GM13977 (cell line): ENCODE data around the gene CCDC27.

Experiments
- DNase-seq: peaks from one replicate; pipeline ENCODE4 v3.0.0; 2012; ENCODE audit warnings: low spot score
- CTCF ChIP-seq: IDR thresholded peaks from 2 replicates; pipeline ENCODE4 v1.5.1; 2012; ENCODE audit warnings: mild to moderate bottlenecking, control low read depth; ENCODE audit not compliant: insufficient read depth; ENCODE audit errors: extremely low read depth, missing control alignments
- in situ Hi-C: fragments of 300-500 bp; cut with MboI; formaldehyde crosslinking; loops from one replicate; pipeline ENCODE4 v1.12.0; 2022; ENCODE audit warnings: low sequenced_read_pairs, low pct_unique_long_range_greater_than_20kb, mixed read lengths, inconsistent platforms; ENCODE audit not compliant: unreplicated experiment

CCDC27 gene

GRCh38 chr1:3752400-3752945, at the start of gene CCDC27:
CCDC27 (plus strand) TSS chr1:3752450; CDS start chr1:3752482, 32 bp downstream.
- DNase-seq: no peak
- in situ Hi-C loops: no loop called here
- TF ChIP-seq CTCF: no peak

- in situ Hi-C loops: no loop called here
- no peak for DNase-seq
- no peak for TF ChIP-seq CTCF
Measured at GRCh38 chr1:3702528-3702927, 49.7 kb upstream of the CCDC27 start.

- in situ Hi-C loops: no loop called here
- TF ChIP-seq CTCF: no peak
- DNase-seq: no peak
Measured at GRCh38 chr1:3702990-3703728, 49.1 kb upstream of the CCDC27 start.

- no peak for TF ChIP-seq CTCF
- no peak for DNase-seq
- in situ Hi-C loops: no loop called here
Measured at GRCh38 chr1:3703786-3704371, 48.4 kb upstream of the CCDC27 start.

- no peak for DNase-seq
- no peak for TF ChIP-seq CTCF
- in situ Hi-C loops: no loop called here
Measured at GRCh38 chr1:3705341-3705950, 46.8 kb upstream of the CCDC27 start.

- DNase-seq: no peak
- no peak for TF ChIP-seq CTCF
- in situ Hi-C loops: no loop called here
Measured at GRCh38 chr1:3706651-3707297, 45.5 kb upstream of the CCDC27 start.
